Panc1 (cell line): ENCODE data around the gene TOPORS. TPM values are rescaled to one million over a fixed set of nuclear protein-coding genes. Genes with fewer than 3 reads are reported as not detected.

Experiments
- total RNA-seq: library from RNA; stranded (reverse); gene quantifications from one replicate; pipeline ENCODE4 v1.2.1, GENCODE V29; 2021; ENCODE audit not compliant: unreplicated experiment

The TOPORS gene
- total RNA-seq, 1 experiment from 2014 or later, result 21.2 TPM

Other genes with a start within 250 kb of the TOPORS start
- 49.3 TPM for gene ACO1, start 167.9 kb downstream of the TOPORS start, total RNA-seq
- gene RIGI, start 26.4 kb downstream of the TOPORS start, total RNA-seq, result 27.7 TPM
- gene SMIM27, start 259 bp downstream of the TOPORS start, total RNA-seq, result 14.3 TPM
- 85.3 TPM for gene NDUFB6, start 20.6 kb upstream of the TOPORS start, total RNA-seq
- gene TAF1L, start 83.1 kb upstream of the TOPORS start, total RNA-seq, result not detected
- gene TMEM215, start 231.0 kb upstream of the TOPORS start, total RNA-seq, result not detected